Measurements from ENCODE around the gene DIDO1.

DNA sequence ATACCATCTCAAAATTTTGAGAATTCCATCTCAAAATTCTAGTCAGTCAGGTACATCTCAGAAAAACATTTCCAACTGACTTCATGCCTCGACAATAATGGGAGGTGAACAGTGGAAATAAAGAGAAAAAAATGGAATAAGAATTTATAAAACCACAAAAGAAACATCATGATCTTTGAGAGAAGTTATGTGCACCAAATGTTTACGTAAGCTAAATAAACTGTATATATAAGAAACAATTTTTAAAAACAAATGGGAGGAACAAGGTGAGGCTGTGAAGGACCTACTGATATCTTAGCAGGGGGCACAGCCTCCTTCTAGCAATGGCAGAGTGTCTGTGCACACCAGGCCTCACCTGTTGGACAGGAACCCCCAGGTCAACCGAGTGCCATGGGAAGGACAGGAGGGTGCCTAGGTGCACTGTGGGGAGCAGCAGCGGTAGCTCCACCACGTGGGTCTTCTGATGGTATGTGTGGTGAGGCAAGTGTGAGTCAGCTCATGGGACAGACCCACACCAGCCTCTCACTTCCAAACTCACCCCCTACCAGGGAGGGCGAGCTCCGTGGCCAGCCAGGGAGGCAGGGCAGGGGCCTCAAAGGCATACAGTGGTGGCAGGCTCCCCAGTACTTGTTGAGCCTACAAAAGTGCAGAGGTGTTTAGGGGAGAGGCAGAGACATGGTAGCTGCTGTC is 23.2 kb downstream of the DIDO1 start:
- TF ChIP-seq, protein P1, sequence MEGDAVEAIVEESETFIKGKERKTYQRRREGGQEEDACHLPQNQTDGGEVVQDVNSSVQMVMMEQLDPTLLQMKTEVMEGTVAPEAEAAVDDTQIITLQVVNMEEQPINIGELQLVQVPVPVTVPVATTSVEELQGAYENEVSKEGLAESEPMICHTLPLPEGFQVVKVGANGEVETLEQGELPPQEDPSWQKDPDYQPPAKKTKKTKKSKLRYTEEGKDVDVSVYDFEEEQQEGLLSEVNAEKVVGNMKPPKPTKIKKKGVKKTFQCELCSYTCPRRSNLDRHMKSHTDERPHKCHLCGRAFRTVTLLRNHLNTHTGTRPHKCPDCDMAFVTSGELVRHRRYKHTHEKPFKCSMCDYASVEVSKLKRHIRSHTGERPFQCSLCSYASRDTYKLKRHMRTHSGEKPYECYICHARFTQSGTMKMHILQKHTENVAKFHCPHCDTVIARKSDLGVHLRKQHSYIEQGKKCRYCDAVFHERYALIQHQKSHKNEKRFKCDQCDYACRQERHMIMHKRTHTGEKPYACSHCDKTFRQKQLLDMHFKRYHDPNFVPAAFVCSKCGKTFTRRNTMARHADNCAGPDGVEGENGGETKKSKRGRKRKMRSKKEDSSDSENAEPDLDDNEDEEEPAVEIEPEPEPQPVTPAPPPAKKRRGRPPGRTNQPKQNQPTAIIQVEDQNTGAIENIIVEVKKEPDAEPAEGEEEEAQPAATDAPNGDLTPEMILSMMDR (IDR thresholded peaks at IDR 0.05) = no peak
- TF ChIP-seq POLR2A (IDR thresholded peaks at IDR 0.05) (no peak), EP300 (IDR thresholded peaks at IDR 0.05) (no peak)
